D721Med (cell line): ENCODE results near the gene MIOX.

Source experiments
- DNase-seq: peaks from one replicate; pipeline ENCODE4 v3.0.0; 2011; ENCODE audit warnings: low spot score; ENCODE audit not compliant: insufficient read length
- FAIRE-seq: peaks from 2 replicates; lab custom pipeline; 2011; peaks lifted over from hg19 to GRCh38; lab: Jason Lieb, UNC
- TF ChIP-seq, protein P1 (sequence below): IDR thresholded peaks from 2 replicates; pipeline ENCODE4 v1.5.1; 2012; ENCODE audit warnings: mild to moderate bottlenecking, control low read depth; ENCODE audit not compliant: insufficient read depth; ENCODE audit errors: missing control alignments

Gene MIOX

DNA sequence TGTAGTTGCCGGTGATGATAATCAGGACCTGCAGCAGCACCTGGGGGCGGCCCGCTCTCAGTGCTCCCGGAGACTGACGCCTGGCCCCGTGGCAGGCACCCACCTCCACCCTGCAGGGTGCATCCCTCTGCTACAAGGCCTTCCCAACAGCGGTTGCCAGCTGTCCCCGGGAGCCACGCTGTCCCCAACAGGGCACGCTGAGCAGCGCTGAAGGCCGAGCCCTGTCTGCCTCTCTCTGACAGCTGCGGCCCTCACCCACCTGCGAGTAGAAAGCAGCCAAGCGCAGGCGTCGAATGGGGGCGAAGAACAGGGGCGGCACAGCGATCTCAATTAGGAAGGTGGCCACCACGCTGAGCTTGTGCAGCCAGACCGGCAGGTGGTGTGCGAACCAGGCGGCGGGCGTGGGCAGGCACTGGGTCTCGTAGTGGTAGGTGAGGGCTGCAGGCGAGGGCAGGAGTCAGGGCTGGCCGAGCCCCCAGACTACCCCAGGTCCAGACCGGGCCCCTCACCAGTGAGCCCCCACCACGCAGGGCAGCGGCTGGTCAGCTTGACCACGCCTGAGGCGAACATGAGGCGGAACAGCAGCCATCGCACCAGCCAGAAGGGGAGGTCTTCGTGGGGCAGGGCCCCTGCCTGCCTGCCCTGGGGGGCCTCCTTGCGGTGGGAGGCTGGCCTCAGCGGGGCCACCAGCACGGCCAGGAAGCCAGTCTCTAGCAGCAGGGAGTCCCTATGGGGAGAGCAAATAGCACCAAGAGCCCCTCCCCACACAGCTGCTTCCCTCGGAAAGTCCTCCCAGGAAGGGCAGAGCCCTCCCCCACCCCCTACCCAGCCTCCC, 19.3 kb downstream of the MIOX start:
- FAIRE-seq (no peak), DNase-seq (no peak)
- TF ChIP-seq, protein P1, sequence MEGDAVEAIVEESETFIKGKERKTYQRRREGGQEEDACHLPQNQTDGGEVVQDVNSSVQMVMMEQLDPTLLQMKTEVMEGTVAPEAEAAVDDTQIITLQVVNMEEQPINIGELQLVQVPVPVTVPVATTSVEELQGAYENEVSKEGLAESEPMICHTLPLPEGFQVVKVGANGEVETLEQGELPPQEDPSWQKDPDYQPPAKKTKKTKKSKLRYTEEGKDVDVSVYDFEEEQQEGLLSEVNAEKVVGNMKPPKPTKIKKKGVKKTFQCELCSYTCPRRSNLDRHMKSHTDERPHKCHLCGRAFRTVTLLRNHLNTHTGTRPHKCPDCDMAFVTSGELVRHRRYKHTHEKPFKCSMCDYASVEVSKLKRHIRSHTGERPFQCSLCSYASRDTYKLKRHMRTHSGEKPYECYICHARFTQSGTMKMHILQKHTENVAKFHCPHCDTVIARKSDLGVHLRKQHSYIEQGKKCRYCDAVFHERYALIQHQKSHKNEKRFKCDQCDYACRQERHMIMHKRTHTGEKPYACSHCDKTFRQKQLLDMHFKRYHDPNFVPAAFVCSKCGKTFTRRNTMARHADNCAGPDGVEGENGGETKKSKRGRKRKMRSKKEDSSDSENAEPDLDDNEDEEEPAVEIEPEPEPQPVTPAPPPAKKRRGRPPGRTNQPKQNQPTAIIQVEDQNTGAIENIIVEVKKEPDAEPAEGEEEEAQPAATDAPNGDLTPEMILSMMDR = no peak

DNA sequence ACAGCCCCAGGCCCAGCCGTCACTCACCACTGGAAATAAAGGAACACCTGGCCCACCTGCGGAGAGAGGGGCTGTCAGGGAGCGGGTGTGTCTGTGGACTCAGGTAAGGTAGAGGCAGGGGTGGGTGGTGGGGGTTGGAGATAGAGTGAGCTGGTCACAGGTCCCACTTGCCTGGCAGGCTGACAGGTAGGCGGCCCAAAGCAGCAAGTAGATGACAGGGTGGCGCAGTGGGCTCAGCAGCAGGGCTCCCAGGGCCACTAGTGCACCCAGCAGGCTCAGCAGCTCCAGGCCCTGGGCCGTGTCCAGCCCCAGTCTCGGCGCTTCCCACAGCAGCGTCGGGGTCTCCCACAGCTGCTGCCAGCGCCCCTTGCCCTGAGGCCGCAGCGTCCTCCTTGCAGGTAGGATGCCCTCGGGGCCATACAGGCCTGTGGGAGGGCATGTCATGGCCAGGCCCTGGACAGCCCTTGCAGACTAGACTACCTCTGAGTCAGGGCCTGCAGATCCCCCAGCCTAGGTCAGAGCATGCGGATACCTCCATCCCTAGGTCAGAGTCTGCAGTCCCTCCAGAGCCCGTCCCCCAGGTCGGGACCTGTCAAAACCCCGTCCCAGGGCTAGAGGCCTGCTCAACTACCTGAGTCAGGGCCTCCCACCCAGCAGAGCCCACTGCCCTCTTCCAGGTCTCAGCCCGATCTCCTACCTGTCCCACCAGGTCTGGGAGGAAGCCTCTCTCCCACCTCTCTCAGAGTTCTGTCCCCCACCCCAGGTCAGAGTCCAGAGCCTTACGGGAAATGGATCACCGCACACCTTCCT, 20.2 kb downstream of the MIOX start:
- FAIRE-seq (no peak), DNase-seq (no peak)
- TF ChIP-seq, protein P1 = no peak

DNA sequence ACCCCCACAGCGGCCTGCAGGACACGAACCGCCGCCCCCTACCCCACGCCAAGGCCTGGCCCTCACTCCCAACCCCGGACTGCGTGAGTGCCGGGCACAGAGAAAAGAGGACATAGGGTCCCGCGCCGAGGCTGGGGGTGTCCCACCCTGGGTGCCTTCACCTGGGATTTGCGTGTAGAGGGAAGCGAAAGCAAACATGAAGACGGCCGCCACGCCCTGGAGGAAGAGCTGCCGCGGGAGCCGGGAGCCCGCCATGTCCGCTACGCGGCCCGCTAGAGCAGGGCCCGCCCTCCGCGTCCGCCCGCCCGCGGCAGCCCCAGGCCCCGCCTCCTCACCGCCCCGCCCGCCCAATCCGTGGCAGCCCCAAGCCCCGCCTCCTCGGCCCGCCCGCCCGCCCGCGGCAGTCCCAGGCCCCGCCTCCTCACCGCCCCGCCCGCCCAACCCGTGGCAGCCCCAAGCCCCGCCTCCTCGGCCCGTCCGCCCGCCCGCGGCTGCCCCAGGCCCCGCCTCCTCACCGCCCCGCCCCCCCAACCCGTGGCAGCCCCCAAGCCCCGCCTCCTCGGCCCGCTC, 20.8 kb downstream of the MIOX start, which contains the start of gene LMF2:
LMF2 (minus strand) TSS at position 282 of the 570 bp plus-strand sequence; CDS start at position 255, 27 bp downstream.
- TF ChIP-seq, protein P1 = no peak
- no peak for FAIRE-seq
- peak; percentile 66 for DNase-seq

DNA sequence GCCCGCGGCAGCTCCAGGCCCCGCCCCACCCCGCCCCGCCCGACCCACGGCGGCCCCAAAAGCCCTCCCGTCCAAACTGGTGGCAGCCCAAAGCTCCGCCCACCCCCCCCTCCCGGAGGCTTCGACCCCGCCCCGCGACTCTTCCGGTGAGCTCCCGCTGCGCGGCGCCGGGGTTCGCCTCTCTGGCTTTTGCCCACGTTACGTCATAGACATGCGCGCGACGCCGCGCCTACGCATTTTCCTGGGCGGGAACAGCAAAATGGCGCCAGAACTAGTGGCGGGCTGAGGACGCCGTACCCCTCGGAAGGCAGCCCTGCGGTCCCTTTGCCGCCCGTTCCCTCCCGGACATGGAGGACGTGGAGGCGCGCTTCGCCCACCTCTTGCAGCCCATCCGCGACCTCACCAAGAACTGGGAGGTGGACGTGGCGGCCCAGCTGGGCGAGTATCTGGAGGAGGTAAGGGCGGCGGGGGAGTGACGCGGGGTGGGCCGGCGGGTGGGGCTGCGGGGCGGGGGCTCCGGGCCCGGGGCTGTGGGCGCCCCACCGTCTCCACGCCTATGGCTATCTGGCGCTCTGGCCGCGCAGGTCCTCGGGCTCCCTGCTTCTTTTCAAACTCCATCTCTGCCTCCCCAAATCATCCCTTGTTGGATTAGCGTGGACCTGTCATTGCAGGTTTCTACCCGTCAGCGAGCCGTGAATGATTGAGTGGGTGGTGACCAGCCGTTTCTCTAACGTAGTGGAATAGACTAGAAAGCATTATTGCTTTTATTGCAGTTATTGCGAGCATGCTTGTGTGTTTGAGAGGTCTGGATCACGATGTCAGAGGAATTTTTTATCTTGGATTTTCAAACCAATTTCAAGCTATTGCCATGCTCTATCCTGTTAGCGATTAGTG, 21.6 kb downstream of the MIOX start, which contains the start of gene NCAPH2:
NCAPH2 (plus strand) TSS at position 234 of the 894 bp plus-strand sequence; CDS start at position 348, 114 bp downstream.
- TF ChIP-seq, protein P1 = no peak
- no peak for FAIRE-seq
- DNase-seq = peak; percentile 74

GRCh38 chr22:50508897-50509296, 22.2 kb downstream of the MIOX start:
- FAIRE-seq = no peak
- DNase-seq = no peak
- TF ChIP-seq, protein P1 = no peak

DNA sequence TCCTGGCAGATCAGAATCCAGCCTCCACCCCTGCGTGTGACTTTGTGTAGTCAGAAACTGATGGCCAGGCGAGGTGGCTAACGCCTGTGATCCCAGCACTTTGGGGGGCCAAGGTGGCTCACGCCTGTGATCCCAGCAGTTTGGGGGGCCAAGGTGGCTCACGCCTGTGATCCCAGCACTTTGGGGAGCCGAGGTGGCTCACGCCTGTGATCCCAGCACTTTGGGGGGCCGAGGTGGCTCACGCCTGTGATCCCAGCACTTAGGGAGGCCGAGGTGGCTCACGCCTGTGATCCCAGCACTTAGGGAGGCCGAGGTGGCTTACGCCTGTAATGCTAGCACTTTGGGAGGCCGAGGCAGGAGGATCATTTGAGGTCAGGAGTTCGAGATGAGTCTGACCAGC, 26.5 kb downstream of the MIOX start:
- DNase-seq = no peak
- TF ChIP-seq, protein P1 = no peak
- no peak for FAIRE-seq
